H9 (cell line): ENCODE data around the gene PPFIBP2. TPM values are rescaled to one million over a fixed set of nuclear protein-coding genes. Genes with fewer than 3 reads are reported as not detected.

Source experiments
- DNase-seq: peaks from one replicate; pipeline ENCODE4 v3.0.0-alpha.2; 2017
- H2AFZ ChIP-seq: one replicate; pipeline ENCODE4 v1.6.1; 2013; ENCODE audit warnings: mild to moderate bottlenecking, low read length, control low read depth, moderate library complexity
- H2AK5ac ChIP-seq: 2 replicates; pipeline ENCODE4 v1.6.1; 2013; ENCODE audit warnings: low read length, control low read depth, mixed read lengths; ENCODE audit not compliant: insufficient read length
- H2BK120ac ChIP-seq: one replicate; pipeline ENCODE4 v1.6.1; 2013; ENCODE audit warnings: low read depth, mild to moderate bottlenecking, low read length, control low read depth, inconsistent platforms; ENCODE audit not compliant: poor library complexity, severe bottlenecking
- H2BK12ac ChIP-seq: 2 replicates; pipeline ENCODE4 v1.6.1; 2013; ENCODE audit warnings: low read length, control low read depth, mixed read lengths, low read depth; ENCODE audit not compliant: insufficient read length
- H2BK15ac ChIP-seq: 2 replicates; pipeline ENCODE4 v1.6.1; 2013; ENCODE audit warnings: low read depth, low read length, control low read depth
- H2BK20ac ChIP-seq: one replicate; pipeline ENCODE4 v1.6.1; 2013; ENCODE audit warnings: low read depth, mild to moderate bottlenecking, low read length, control low read depth, inconsistent platforms; ENCODE audit not compliant: poor library complexity, severe bottlenecking
- H2BK5ac ChIP-seq: 2 replicates; pipeline ENCODE4 v1.6.1; 2013; ENCODE audit warnings: low read length, control low read depth, mixed read lengths; ENCODE audit not compliant: insufficient read length
- H3K14ac ChIP-seq: 2 replicates; pipeline ENCODE4 v1.6.1; 2013; ENCODE audit warnings: low read length, control low read depth; ENCODE audit not compliant: insufficient read depth
- H3K18ac ChIP-seq: 2 replicates; pipeline ENCODE4 v1.6.1; 2013; ENCODE audit warnings: low read depth, mild to moderate bottlenecking, mixed read lengths, low read length, control low read depth; ENCODE audit not compliant: insufficient read length
- H3K23ac ChIP-seq: 2 replicates; pipeline ENCODE4 v1.6.1; 2013; ENCODE audit warnings: low read length, control low read depth, mixed read lengths, low read depth; ENCODE audit not compliant: insufficient read length
- H3K23me2 ChIP-seq: 2 replicates; pipeline ENCODE4 v1.6.1; 2013; ENCODE audit warnings: low read depth, mild to moderate bottlenecking, mixed read lengths, low read length, control low read depth; ENCODE audit not compliant: insufficient read length, poor library complexity, severe bottlenecking
- H3K27ac ChIP-seq: 2 replicates; pipeline ENCODE4 v1.5.1; 2013; ENCODE audit warnings: low read length, control low read depth, mixed read lengths, low read depth; ENCODE audit not compliant: insufficient read length
- H3K27me3 ChIP-seq: 2 replicates; pipeline ENCODE4 v1.6.1; 2013; ENCODE audit warnings: low read length, control low read depth, inconsistent platforms; ENCODE audit not compliant: insufficient read depth
- H3K4ac ChIP-seq: 2 replicates; pipeline ENCODE4 v1.6.1; 2013; ENCODE audit warnings: low read depth, mild to moderate bottlenecking, control low read depth, inconsistent platforms, low read length, moderate library complexity
- H3K4me1 ChIP-seq: 2 replicates; pipeline ENCODE4 v1.6.1; 2013; ENCODE audit warnings: low read length, control low read depth, inconsistent platforms; ENCODE audit not compliant: insufficient read depth
- H3K4me2 ChIP-seq: 2 replicates; pipeline ENCODE4 v1.6.1; 2013; ENCODE audit warnings: low read length, control low read depth, mixed read lengths; ENCODE audit not compliant: insufficient read length, insufficient read depth
- H3K56ac ChIP-seq: 2 replicates; pipeline ENCODE4 v1.6.1; 2013; ENCODE audit warnings: low read depth, mild to moderate bottlenecking, mixed read lengths, low read length, control low read depth; ENCODE audit not compliant: insufficient read length
- H3K79me1 ChIP-seq: 2 replicates; pipeline ENCODE4 v1.6.1; 2013; ENCODE audit warnings: low read depth, mild to moderate bottlenecking, moderate library complexity, low read length, control low read depth, inconsistent platforms; ENCODE audit not compliant: insufficient read depth, poor library complexity, severe bottlenecking
- H3K79me2 ChIP-seq: 2 replicates; pipeline ENCODE4 v1.6.1; 2013; ENCODE audit warnings: low read length, control low read depth, inconsistent platforms; ENCODE audit not compliant: insufficient read depth
- H3K9ac ChIP-seq: 2 replicates; pipeline ENCODE4 v1.6.1; 2013; ENCODE audit warnings: low read length, control low read depth, mixed read lengths; ENCODE audit not compliant: insufficient read length; ENCODE audit errors: extremely low read depth
- H3K9me3 ChIP-seq: one replicate; pipeline ENCODE4 v1.6.1; 2013; ENCODE audit warnings: low read depth, low read length, inconsistent platforms; ENCODE audit not compliant: control insufficient read depth
- H3T11ph ChIP-seq: one replicate; pipeline ENCODE4 v1.6.1; 2013; ENCODE audit warnings: mild to moderate bottlenecking, low read length, control low read depth, inconsistent platforms
- H4K20me1 ChIP-seq: one replicate; pipeline ENCODE4 v1.6.1; 2013; ENCODE audit not compliant: control insufficient read depth, insufficient read length, insufficient read depth
- H4K5ac ChIP-seq: 2 replicates; pipeline ENCODE4 v1.6.1; 2013; ENCODE audit warnings: low read depth, mild to moderate bottlenecking, mixed read lengths, low read length, control low read depth; ENCODE audit not compliant: insufficient read length
- H4K8ac ChIP-seq: replicated peaks from 2 replicates; pipeline ENCODE4 v1.6.1; 2013; ENCODE audit warnings: low read length, control low read depth, mixed read lengths, low read depth; ENCODE audit not compliant: insufficient read length
- H4K91ac ChIP-seq: 2 replicates; pipeline ENCODE4 v1.6.1; 2013; ENCODE audit warnings: low read depth, mild to moderate bottlenecking, moderate library complexity, mixed read lengths, low read length, control low read depth; ENCODE audit not compliant: insufficient read length
- H3K27ac Mint-ChIP-seq, 3 experiments: 2 replicates in 2 of 3; 3 replicates in 1 of 3; pipeline ENCODE4 v1.8.0; 2020 to 2021; ENCODE audit warnings: mixed read lengths in 3 of 3, mild to moderate bottlenecking in 1 of 3, moderate library complexity in 1 of 3
- H3K27me3 Mint-ChIP-seq: 2 replicates; pipeline ENCODE4 v1.8.0; 2021; ENCODE audit warnings: low read depth, mild to moderate bottlenecking, moderate library complexity, mixed read lengths
- H3K36me3 Mint-ChIP-seq, 3 experiments: 2 replicates in 2 of 3; 3 replicates in 1 of 3; pipeline ENCODE4 v1.8.0; 2020 to 2021; ENCODE audit warnings: low read depth in 3 of 3, mixed read lengths in 3 of 3; ENCODE audit not compliant: insufficient read depth in 1 of 3
- H3K4me1 Mint-ChIP-seq, 2 experiments: 2 replicates each; pipeline ENCODE4 v1.8.0; 2020; ENCODE audit warnings: mixed read lengths in 2 of 2
- H3K4me3 Mint-ChIP-seq, 2 experiments: 2 replicates in 1 of 2; 3 replicates in 1 of 2; pipeline ENCODE4 v1.8.0; 2020 to 2021; ENCODE audit warnings: mild to moderate bottlenecking in 2 of 2, mixed read lengths in 2 of 2, moderate library complexity in 1 of 2
- H3K9me3 Mint-ChIP-seq, 2 experiments: 2 replicates in 1 of 2; 3 replicates in 1 of 2; pipeline ENCODE4 v1.8.0; 2020; ENCODE audit warnings: mild to moderate bottlenecking in 2 of 2, mixed read lengths in 2 of 2, moderate library complexity in 1 of 2
- CTCF ChIP-seq: fragments of 200-600 bp; sonication (generic); conservative IDR thresholded peaks from 3 replicates; pipeline ENCODE4 v1.8.0; 2021; ENCODE audit warnings: antibody characterized with exemption, mild to moderate bottlenecking
- WGBS: extraction: QIAGEN DNeasy Blood & Tissue Kit; methylation state at CpG from one replicate; pipeline ENCODE4 v1.1.7; 2013; ENCODE audit warnings: missing lambda C conversion rate, low lambda C conversion rate, mixed read lengths; ENCODE audit not compliant: insufficient read length; ENCODE audit errors: extremely low coverage; 5-methylcytosine and 5-hydroxymethylcytosine counted together
- total RNA-seq: library from RNA; stranded (reverse); gene quantifications from 2 replicates; pipeline ENCODE4 v1.2.1, GENCODE V29; 2021

The PPFIBP2 gene
- total RNA-seq, 1 experiment from 2014 or later, result 8.3 TPM

- Mint-ChIP-seq H3K4me1 (peaks cover 54 to 65% of the 10 kb centered on the region in 2 experiments), H3K4me3 (no peak overlapping the region), H3K27me3 (no peaks in the 10 kb centered on the region), H3K9me3 (no peaks in the 10 kb centered on the region), H3K36me3 (peaks cover 0 to 14% (median 2%) of the 10 kb centered on the region in 3 experiments; a peak in 6 of 7 replicates), H3K27ac (peak overlapping the region in 2 of 3 experiments; percentile 51 to 99; a peak in 4 of 7 replicates)
- no peak overlapping the region for H2BK20ac ChIP-seq
- no peak for DNase-seq
- H3K4me1 ChIP-seq, result peaks cover 4% of the 10 kb centered on the region; the same call in 1 of the 2 replicates
- no peak overlapping the region for H4K5ac ChIP-seq
- no peak for TF ChIP-seq CTCF
- H3K18ac ChIP-seq, result no peak overlapping the region
- no peaks in the 10 kb centered on the region for H3K79me2 ChIP-seq
- no peak overlapping the region for H3K9ac ChIP-seq
- H2BK120ac ChIP-seq, result no peak overlapping the region
- H2BK12ac ChIP-seq, result no peak overlapping the region
- H3T11ph ChIP-seq, result no peak overlapping the region
- no CpG with 5 or more reads among the region's 5 CpGs for WGBS
- no peak overlapping the region for H2BK5ac ChIP-seq
- no peak overlapping the region for H4K8ac ChIP-seq
- H3K79me1 ChIP-seq, result no peaks in the 10 kb centered on the region
- H3K4ac ChIP-seq, result no peak overlapping the region
- H3K9me3 ChIP-seq, result no peaks in the 10 kb centered on the region
- no peak overlapping the region for H2BK15ac ChIP-seq
- H3K4me2 ChIP-seq, result no peak overlapping the region
- no peaks in the 10 kb centered on the region for H3K23me2 ChIP-seq
- no peak overlapping the region for H3K56ac ChIP-seq
- no peak overlapping the region for H3K14ac ChIP-seq
- no peak overlapping the region for H2AFZ ChIP-seq
- H4K91ac ChIP-seq, result no peak overlapping the region
- no peak overlapping the region for H2AK5ac ChIP-seq
- H3K23ac ChIP-seq, result no peak overlapping the region
- no peaks in the 10 kb centered on the region for H4K20me1 ChIP-seq
- H3K27me3 ChIP-seq, result no peaks in the 10 kb centered on the region
- H3K27ac ChIP-seq, result no peak overlapping the region
These were observed 83.2 kb downstream of the PPFIBP2 start for GRCh38 chr11:7596975-7597391.
